Lower leg skin (tissue), 3 donors: Measurements from ENCODE around the gene TP63.

ENCODE experiments used
- CTCF ChIP-seq, 3 donors: fragments of 450-650 bp; IDR thresholded peaks; one replicate each; pipeline ENCODE4 v1.5.1; 2016; ENCODE audit warnings: antibody characterized with exemption in 3 of 3, mild to moderate bottlenecking in 3 of 3, moderate library complexity in 2 of 3
- POLR2A ChIP-seq, 2 donors: fragments of 450-650 bp; IDR thresholded peaks; one replicate each; pipeline ENCODE4 v1.6.1; 2016 to 2017; ENCODE audit warnings: antibody characterized with exemption in 2 of 2, mild to moderate bottlenecking in 1 of 2, moderate library complexity in 1 of 2

- TF ChIP-seq CTCF (IDR thresholded peaks at IDR 0.05) (no peak), POLR2A (IDR thresholded peaks at IDR 0.05) (no peak)
Measured at GRCh38 chr3:189833266-189833665, 202.1 kb downstream of the TP63 start.
